ENCODE results near the gene ZFP82. TPM values are rescaled to one million over a fixed set of nuclear protein-coding genes. Genes with fewer than 3 reads are reported as not detected.

Gene ZFP82
- total and polyA plus RNA-seq, 2 experiments from 2014 or later: 10.2 to 18.4 TPM

GRCh38 chr19:36371886-36372285, 46.6 kb downstream of the ZFP82 start:
- H3K4me3 ChIP-seq: no peak overlapping the region
- H3K27me3 ChIP-seq: no peaks in the 10 kb centered on the region
- no peaks in the 10 kb centered on the region for H3K36me3 ChIP-seq
- DNase-seq (ENCODE audit: low read depth in 1 of 2, low spot score in 1 of 2): no peak
- no peak overlapping the region for H3K27ac ChIP-seq
- no peaks in the 10 kb centered on the region for H3K4me1 ChIP-seq (ENCODE audit: low read depth)
- H3K9me3 ChIP-seq (ENCODE audit: low read depth): no peaks in the 10 kb centered on the region
- no peak for TF ChIP-seq CTCF (IDR thresholded peaks at IDR 0.05; ENCODE audit: low read depth, low read length)

DNA sequence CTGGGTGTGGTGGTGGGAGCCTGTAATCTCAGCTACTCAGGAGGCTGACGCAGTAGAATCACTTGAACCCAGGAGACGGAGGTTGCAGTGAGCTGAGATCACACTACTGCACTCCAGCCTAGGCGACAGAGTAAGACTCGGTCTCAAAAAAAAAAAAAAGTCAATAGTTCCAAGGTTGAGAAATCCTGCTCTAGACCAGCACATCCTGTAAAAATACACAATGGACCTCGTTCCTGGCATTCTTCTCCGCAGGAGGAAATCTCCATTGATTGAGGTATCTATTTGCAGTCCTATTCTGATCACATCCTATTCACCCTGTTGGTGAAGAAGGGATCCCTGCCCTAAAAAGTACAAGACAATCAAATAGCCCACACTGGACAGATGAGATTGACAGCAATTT, 54.6 kb downstream of the ZFP82 start:
- Histone ChIP-seq H3K27me3 (no peaks in the 10 kb centered on the region), H3K27ac (no peak overlapping the region), H3K36me3 (peaks cover 19% of the 10 kb centered on the region), H3K9me3 (ENCODE audit: low read depth) (no peaks in the 10 kb centered on the region), H3K4me3 (no peak overlapping the region), H3K4me1 (ENCODE audit: low read depth) (no peaks in the 10 kb centered on the region)
- TF ChIP-seq CTCF (IDR thresholded peaks at IDR 0.05; ENCODE audit: low read depth, low read length): no peak
- no peak for DNase-seq (ENCODE audit: low read depth in 1 of 2, low spot score in 1 of 2)

Other genes starting within 250 kb of the ZFP82 start
- gene ZNF565, start 204.0 kb downstream of the ZFP82 start, total RNA-seq: 1.2 and 2.5 TPM in 2 replicates
- gene ZNF565, start 204.0 kb downstream of the ZFP82 start, polyA plus RNA-seq: 3.8 and 4.4 TPM in 2 replicates
- 57.4 and 83.4 TPM in 2 replicates for gene ZNF146, start 203.5 kb downstream of the ZFP82 start, total RNA-seq
- gene ZNF146, start 203.5 kb downstream of the ZFP82 start, polyA plus RNA-seq: 39.8 and 57.0 TPM in 2 replicates
- gene ZFP14, start 39.4 kb downstream of the ZFP82 start, total RNA-seq: 4.5 and 7.7 TPM in 2 replicates
- gene ZFP14, start 39.4 kb downstream of the ZFP82 start, polyA plus RNA-seq: 3.5 and 7.7 TPM in 2 replicates
- gene ZNF566, start 70.9 kb upstream of the ZFP82 start, total RNA-seq: 8.6 and 9.7 TPM in 2 replicates
- 5.2 and 13.2 TPM in 2 replicates for gene ZNF566, start 70.9 kb upstream of the ZFP82 start, polyA plus RNA-seq
- 10.5 and 12.3 TPM in 2 replicates for gene ZNF260, start 109.6 kb upstream of the ZFP82 start, total RNA-seq
- gene ZNF260, start 109.6 kb upstream of the ZFP82 start, polyA plus RNA-seq: 17.5 and 32.0 TPM in 2 replicates
- gene ZNF529, start 154.6 kb upstream of the ZFP82 start, total RNA-seq: 18.6 and 19.2 TPM in 2 replicates
- 10.9 and 16.5 TPM in 2 replicates for gene ZNF529, start 154.6 kb upstream of the ZFP82 start, polyA plus RNA-seq
- gene ZNF382, start 186.7 kb upstream of the ZFP82 start, total RNA-seq: 30.0 and 57.8 TPM in 2 replicates
- gene ZNF382, start 186.7 kb upstream of the ZFP82 start, polyA plus RNA-seq: 14.5 and 30.3 TPM in 2 replicates
- gene ZNF461, start 248.2 kb upstream of the ZFP82 start, total RNA-seq: 8.0 and 8.7 TPM in 2 replicates
- gene ZNF461, start 248.2 kb upstream of the ZFP82 start, polyA plus RNA-seq: 2.7 and 7.7 TPM in 2 replicates